Stimulated activated CD8-positive, alpha-beta memory T cell treated with anti-CD3 and anti-CD28 coated beads, Interleukin-7, amount 100 ng/mL, for 24 hours (primary cell): Measurements from ENCODE around the gene KLHDC7B.

ENCODE experiments used
- DNase-seq: peaks from one replicate; pipeline ENCODE4 v3.0.0-alpha.2; 2020; ENCODE audit warnings: low read depth

KLHDC7B gene

DNA sequence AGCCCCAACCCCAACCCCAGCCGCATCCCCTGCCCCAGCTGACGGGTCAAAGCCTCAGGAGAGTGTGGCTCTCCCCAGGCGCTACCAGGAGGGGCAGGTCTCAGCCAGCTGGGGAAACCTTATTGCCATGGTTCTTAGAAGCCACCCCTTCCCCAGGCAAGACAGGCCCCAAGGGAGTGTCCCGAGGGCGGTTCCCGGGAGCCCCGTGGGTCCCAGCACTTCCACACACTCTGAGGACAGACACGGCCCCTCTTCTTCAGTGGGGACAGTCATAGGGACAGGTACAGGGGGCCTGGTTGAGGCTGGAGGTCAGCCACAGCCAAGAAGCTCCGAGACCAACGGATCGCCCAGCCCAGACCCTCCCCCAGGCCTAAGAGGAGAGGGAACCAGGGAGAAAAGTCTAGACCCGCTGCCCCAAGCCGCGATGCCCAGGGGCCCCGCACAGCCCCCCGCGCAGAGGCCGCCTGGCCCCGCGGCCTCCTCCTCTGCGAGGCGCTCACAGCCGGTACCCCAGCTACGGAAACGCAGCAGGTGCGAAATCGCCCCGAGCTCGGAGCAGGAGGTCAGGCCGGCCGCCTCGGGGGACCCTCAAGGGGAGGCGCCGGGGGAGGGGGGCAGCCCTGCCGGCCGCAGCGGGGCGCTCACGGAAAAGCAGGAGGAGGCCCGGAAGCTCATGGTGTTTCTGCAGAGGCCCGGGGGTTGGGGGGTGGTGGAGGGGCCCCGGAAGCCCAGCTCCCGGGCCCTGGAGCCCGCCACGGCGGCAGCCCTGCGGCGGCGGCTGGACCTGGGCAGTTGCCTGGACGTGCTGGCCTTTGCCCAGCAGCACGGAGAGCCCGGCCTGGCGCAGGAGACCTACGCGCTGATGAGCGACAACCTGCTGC is 2.6 kb downstream of the KLHDC7B start:
- no peak for DNase-seq

DNA sequence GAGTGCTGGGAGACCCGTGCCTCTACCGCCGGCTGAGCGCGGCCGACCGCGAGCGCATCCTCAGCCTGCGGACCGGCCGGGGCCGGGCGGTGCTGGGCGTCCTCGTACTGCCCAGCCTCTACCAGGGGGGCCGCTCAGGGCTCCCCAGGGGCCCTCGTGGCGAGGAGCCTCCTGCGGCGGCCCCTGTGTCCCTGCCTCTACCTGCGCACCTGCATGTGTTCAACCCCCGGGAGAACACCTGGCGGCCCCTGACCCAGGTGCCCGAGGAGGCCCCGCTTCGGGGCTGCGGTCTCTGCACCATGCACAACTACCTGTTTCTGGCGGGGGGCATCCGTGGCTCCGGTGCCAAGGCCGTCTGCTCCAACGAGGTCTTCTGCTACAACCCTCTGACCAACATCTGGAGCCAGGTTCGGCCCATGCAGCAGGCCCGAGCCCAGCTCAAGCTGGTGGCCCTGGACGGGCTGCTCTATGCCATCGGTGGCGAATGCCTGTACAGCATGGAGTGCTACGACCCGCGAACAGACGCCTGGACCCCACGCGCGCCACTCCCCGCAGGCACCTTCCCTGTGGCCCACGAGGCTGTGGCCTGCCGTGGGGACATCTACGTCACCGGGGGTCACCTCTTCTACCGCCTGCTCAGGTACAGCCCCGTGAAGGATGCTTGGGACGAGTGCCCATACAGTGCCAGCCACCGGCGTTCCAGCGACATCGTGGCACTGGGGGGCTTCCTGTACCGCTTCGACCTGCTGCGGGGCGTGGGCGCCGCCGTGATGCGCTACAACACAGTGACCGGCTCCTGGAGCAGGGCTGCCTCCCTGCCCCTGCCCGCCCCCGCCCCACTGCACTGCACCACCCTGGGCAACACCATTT is 3.5 kb downstream of the KLHDC7B start:
- DNase-seq, result no peak

DNA sequence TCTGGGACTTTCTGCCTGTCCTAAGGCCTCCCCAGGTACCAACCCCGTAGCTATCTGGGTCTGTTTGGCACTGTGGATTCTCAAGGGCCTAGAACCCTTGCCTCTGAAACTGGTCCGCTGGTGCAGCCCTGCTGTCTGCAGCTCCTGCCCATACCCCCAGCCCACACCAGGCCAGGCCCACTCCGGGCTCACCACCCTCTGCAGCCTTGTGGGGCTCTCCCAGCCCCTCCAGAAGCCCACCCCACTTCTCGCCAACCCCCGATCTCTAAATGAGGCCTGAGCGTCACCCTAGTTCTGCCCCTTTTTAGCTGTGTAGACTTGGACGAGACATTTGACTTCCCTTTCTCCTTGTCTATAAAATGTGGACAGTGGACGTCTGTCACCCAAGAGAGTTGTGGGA is 4.7 kb downstream of the KLHDC7B start:
- DNase-seq, result no peak

DNA sequence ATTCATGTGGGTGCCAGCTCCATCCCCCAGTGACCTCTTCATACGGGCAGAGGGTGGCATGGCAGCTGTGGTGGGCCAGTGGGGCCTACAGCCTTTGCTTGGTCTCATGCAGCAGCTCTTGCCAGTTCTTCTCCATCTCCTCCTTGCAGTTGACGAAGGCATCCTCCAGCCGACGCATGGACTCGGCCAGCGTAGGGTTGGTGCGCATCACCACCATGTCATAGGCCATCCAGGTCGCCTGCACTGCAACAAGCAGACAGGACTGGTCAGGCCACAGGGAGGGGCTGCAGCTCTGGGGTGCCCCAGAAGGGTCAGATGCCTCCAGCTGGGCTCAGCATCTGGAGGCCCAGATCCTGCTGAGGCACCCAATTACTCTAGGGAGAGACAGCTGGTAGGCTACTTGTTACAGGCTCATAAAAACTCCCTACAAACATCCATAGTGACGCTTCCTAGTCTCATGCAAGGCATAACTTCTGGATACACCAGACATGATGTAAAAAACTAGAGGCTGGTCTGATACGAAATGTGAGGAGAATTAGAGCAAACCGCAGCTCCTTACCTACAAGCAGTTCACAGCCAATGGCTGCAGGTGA is 5.6 kb downstream of the KLHDC7B start:
- DNase-seq, result no peak

DNA sequence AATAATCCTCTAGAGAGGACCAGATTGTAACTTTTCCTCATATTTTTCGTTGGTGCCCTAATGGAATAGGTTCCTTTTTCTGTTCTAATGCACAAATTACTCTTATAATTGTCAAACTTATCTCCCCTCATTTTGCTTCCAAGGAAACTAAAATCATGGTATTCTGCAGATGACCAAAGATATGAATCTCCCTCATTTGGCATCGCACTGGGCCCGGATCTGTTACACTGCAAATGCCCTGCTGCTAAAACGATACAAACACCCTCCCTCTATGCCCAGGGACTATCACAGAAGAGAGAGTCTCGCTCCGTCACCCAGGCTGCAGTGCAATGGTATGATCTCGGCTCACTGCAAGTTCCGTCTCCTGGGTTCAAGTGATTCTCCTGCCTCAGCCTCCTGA is 7.6 kb downstream of the KLHDC7B start:
- DNase-seq, result no peak

DNA sequence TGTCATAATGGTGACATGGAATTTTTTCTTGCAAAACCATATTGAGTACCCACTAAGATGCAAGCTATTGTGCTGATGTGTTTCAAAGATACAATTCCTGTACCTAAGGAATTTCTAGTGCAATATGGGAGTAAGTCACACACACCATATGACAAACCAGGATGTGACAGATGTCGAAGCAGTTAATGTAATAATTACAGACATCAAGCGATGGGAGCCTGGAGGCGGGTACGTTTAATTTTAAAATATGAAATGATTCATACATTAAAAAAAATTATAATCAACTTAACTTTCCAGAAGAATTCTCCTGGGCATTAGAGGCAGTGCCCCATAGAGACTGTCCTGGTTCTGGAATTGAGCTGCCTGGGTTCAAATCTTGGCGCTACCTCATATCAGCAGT is 11.0 kb downstream of the KLHDC7B start:
- no peak for DNase-seq

DNA sequence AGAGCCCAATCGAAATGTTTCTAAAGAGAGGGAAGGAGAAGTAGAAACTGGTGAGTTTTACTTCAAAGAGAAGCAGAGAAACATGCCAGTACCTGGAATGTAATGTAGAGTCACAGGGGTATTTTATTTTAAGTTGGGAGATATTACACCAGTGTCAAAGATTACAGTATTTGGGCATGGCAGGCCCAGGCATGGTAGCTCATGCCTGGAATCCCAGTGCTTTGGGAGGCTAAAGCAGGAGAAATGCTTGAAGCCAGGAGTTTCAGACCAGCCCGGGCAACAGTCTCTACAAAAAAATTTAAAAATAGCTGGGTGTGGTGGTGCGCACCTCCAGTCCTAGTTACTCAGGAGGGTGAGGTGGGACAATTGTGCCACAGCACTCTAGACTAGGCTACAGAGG is 14.3 kb downstream of the KLHDC7B start:
- no peak for DNase-seq

DNA sequence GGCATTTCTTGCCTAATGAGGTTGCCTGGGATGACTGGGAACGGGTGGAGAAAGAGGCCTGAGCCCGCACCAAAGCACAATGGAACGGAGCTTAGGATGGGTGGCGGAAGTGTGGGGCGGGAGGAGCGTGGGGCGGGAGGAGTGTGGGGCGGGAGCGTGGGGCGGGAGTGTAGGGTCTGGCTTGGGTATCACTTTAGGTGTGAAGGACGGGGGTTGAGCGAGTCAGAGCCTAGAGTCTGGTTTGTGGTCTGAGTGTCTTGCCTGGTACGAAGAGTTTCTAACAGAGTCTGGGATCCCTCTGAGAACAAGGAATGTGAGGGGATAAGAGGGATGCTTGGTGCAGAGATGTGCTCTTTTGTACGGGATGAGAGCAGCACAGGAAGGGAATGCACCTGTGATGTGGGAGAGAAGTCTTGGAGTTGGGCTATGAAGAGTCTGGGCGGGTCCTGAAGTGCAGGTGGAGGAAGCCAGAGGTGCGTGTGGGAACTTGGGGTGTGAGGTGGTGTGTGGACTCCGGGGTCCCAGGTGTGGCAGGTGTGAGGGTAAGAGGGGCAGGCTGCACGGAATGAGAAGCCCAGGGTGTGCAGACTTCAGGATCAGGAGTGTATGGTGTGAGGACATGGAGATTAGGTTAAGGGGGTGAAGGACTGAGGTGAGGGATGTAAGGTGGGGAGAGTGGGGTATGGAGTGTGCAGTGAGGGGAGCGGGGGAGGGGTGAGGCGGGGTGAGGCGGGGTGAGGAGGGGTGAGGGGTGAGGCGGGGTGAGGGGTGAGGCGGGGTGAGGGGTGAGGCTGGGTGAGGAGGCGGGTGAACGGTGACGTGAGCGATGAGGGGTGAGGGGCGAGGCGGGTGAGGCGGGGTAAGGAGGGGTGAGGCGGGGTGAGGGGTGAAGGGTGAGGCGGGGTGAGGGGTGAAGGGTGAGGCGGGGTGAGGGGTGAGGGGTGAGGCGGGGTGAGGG is 16.0 kb downstream of the KLHDC7B start:
- DNase-seq, result no peak

DNA sequence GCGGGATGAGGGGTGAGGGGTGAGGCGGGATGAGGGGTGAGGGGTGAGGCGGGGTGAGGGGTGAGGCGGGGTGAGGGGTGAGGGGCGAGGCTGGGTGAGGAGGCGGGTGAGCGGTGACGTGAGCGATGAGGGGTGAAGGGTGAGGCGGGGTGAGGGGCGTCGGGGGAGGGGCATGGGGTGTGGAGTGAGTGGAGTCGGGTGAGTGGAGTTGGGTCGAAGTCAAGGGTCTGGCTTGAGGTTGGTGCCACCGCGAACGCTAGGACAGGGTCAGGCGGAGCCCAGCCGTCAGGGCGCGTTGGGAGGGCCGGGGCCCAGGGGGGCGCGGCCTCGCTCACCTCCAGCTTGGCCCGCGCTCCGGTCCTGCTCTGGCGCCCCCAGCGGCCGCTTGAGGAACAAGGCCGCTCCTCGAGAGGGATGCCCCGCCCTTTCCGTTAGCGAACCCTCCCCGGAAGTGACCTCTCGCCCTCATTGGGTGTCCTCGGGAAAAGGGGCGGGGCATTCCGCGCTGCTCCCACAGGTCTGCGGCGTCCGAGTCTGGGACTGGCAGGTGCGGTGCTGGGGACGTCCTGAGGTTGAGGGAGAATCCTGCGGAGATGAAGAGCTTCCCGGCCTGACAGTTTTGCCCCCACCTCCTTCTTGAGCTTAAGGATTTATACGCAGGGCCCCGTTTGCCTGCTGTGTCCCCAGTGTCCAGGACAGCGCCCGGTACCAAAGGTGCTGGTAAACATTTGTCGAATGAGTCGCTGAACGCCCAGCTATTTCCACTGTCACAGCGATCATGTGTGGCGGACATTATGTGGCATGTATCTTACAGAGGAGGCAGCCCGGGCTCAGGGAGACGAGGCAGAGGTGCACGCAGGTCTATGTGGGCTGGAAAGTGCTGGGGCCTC is 17.1 kb downstream of the KLHDC7B start, which contains the start of gene SYCE3:
TSS of gene SYCE3 (minus strand) at position 397 of the 890 bp plus-strand sequence. CDS start 6,514 bp downstream, outside the sequence.
- DNase-seq, result peak; percentile 96

DNA sequence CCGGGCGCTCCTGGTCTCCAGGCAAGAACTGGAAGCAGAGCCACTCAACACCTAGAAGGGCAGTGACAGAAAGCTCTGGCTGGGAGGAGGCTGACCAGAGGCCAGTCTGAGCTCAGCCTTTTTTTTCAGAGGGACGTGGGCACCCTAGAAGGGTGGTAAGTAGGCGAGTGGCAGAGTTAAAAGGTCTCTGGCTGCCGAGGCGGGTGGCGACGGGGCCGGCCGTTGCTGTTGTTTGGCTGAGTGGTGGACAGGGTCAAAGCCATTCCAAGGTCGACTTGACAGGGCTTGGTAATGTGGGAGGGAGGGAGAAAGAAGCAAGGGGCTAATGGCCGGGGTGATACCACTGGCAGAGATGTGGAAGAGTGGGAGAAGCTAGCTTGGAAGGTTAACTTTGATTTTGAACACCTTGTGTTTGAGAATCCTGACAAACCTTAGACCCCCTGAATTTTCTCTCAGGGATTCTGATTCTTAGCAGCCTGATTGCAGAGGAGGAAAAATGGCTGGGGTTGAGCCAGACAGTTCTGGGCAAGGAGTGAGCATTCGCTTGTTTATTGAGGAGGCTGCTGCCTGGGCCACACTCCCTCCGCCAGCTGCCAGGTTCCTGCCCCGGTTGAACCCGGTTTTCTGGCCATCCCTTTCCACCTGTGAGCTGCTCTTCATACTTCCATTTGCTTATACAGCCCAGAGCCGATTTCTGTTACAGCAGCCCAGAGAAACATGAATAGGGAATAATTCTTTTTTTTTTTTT is 17.9 kb downstream of the KLHDC7B start:
- no peak for DNase-seq

DNA sequence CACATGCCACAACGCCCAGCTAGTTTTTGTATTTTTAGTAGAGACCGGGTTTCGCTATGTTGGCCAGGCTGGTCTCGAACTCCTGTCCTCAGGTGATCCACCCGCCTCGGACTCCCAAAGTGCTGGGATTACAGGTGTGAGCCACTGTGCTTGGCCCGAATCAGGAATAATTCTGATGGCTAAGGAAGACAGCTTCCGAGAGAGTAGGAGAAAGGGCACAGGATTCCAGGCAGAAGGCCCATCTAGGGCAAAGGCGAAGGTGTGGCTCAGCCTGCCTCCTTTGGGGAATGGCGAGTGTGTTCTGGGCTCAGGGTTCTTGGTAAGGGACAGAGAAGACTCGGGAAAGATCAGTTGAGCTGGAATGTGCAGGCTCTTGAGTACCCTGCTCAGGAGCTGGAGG is 18.6 kb downstream of the KLHDC7B start:
- DNase-seq, result no peak

DNA sequence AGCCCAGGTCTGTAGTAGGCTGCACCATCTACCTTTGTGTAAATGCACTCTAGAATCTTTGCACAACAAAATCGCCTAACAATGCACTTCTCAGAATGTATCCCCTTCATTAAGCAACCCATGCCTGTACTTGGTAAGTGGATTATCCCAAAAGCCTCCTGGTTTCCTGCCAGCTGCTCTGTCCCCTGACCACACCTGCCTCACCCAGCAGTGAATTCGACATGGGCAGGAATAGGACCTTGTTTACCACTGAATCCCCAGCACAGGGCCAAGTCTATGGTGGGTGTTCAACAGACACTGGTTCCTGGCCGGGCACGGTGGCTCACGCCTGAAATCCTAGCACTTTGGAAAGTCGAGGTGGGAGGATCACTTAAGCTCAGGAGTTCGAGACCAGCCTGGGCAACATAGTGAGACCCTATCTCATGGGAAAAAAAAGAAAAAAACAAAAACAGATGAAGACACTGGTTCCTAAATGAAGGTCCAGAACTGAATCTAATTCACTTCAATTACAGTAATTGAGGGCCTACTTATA is 22.1 kb downstream of the KLHDC7B start:
- no peak for DNase-seq

DNA sequence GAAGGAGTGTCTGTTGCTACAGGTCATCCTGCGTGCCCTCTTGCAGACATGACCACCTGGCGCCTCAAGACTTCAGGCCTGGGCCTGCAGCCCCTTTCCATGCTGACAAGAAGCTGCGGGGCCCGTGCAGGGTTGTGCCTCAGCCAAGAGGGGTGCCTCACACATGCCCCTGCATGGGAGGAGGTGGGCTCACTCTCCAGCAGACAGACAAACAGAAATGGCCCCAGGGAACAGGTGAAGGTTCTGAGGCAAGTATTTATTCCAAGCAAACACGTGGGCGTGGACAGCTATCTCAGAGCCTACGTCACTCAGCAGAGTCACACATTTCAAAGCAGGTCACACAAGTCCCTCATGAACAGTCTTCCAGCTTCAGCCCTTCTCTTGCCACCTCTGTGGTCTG is 22.9 kb downstream of the KLHDC7B start:
- no peak for DNase-seq

DNA sequence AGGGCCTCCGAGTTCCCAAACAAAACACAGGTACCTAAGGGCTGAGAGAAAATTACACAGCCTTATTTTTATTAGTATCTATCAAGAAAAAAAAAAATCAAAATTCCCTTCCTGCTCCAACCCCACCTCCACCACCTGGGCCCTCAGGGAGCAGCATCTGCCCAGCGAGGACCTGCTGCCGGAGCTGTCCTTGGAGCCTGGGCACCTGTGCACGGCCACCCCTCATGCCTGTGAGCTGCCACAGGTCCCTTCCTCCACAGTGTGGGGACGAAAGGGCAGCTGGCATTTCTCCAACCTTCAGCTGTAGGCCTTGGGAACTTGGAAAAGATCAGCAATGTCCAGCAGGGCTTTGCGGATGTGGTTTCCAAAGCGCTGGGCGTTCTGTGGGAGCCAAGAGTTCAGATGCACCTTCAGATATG is 23.4 kb downstream of the KLHDC7B start:
- DNase-seq, result no peak

DNA sequence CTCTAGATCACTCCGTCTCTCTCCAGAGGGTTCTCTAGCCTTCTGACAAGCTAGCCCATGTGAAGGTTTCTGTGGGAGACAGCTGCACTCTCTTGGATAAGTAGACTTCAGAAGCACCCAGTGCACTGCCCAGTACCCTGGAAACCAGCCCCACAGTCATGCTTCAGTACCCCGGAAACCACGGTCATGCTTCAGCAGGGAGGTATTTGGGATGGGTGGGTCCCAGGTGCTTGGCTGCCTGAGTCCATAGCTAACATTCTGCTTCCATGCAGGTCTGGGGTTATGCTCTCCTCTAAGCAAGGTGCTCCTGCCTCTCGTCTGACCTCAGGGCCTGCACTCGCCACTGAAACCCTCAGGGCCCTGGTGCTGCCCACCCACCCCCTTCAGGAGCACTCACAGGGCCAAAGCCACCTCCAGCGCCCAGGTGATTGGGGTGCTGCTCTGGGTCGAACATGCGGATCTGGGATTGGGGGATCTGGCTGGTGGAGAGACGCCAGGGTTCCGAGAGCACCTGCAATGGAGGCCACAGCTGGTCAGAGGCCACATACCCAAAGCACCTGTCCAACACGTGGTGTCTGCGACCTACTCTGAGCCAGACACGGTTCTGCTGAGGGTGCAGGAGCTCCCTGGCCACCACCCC is 24.3 kb downstream of the KLHDC7B start:
- DNase-seq, result no peak

DNA sequence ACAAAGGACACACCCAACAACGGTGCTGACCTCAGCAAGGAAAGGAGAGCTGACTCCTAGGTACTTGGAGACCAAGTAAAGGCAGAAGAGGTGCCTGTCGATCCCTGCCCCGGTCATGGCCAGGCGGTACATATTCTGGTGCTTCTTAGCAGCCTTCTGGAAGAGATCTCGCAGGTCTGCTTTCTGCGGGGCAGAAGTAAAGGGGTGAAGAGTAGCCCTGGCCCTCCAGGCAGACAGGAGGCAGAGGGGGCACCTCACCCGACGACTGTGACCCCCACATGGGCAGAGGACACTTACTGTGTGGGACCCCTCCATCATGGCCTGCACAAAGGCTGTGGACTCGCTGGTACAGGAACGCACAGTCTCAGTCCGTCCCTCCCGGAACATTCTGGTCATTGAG is 25.2 kb downstream of the KLHDC7B start:
- no peak for DNase-seq

DNA sequence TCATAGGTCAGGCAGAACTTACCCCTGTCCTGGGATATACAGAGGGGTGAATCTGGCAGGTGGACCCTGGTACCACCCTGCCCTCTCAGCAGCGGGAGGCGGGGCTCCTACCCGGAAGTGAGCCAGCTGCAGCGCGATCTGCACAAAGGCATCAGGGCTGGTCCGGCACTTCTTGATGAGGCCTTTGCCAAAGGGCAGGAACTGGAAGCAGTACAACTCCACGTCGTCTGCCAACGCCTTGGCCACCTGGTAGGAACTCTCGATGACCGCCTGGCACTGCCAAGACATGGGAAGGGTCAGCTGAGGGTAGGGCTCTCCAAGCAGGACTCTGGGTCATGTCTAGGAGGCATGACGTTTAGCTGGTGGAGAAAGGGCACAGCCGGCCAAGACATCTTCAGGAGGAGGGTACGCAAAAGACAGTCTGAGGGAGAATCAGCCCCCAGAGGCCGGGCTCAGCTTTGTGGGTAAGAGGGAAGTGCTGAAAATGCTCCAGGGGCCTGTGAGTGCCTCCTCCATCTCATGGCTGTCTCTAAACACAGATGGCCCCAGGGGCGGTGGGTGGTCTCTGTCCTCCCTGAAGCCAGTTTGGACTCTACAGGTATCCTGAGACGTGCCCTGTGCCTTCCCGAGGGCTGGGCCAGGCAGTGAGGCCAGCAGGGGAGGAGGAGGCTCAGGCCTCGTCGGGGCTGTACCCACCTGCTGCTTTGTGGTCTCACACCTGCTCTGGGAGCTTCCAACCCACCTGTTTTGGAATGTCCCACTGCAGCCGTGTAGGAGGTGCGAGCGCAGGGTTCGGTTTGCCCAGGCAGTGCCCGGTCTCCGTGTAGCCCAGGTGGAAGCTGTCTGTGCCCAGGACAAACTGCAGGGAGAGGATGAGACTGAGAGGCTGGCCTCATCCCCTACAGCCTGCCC is 25.8 kb downstream of the KLHDC7B start:
- no peak for DNase-seq

DNA sequence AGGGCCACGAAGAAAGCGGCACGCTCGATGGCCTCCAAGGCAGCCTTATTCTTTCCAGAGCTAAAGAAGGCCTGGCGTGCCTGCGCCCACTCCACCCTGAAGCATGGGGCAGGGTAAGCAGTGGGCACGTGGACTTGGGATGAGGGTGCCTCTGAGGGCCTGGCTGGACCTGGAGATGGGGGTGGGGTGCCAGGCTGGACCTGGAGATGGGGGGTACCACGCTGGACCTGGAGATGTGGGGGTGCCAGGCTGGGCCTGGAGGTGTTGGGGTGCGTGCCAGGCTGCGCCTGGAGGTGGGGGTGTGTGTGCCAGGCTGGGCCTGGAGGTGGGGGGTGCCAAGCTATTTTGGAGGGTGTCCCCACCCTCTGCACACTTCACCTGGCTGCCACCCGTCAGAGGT is 27.3 kb downstream of the KLHDC7B start:
- DNase-seq, result no peak
